Forelimb muscle (tissue), 1 donor: Measurements from ENCODE around the gene GNG3. TPM values are rescaled to one million over a fixed set of nuclear protein-coding genes. Genes with fewer than 3 reads are reported as not detected.
"Not testable (repeated sequence)": the region's sequence is repeated elsewhere in the genome, so short reads cannot be mapped to it uniquely, and the experiment has no call there.

ENCODE experiments used
- DNase-seq: peaks from one replicate; pipeline ENCODE4 v3.0.0-alpha.2; 2013; ENCODE audit warnings: low read depth
- polyA plus RNA-seq: library from polyadenylated mRNA; unstranded; fragments of 120-200 nt; gene quantifications from one replicate; pipeline ENCODE4 v1.2.1, GENCODE V29; 2013; ENCODE audit not compliant: insufficient read length

Gene GNG3
- polyA plus RNA-seq, 1 donor: 0.68 TPM

DNA sequence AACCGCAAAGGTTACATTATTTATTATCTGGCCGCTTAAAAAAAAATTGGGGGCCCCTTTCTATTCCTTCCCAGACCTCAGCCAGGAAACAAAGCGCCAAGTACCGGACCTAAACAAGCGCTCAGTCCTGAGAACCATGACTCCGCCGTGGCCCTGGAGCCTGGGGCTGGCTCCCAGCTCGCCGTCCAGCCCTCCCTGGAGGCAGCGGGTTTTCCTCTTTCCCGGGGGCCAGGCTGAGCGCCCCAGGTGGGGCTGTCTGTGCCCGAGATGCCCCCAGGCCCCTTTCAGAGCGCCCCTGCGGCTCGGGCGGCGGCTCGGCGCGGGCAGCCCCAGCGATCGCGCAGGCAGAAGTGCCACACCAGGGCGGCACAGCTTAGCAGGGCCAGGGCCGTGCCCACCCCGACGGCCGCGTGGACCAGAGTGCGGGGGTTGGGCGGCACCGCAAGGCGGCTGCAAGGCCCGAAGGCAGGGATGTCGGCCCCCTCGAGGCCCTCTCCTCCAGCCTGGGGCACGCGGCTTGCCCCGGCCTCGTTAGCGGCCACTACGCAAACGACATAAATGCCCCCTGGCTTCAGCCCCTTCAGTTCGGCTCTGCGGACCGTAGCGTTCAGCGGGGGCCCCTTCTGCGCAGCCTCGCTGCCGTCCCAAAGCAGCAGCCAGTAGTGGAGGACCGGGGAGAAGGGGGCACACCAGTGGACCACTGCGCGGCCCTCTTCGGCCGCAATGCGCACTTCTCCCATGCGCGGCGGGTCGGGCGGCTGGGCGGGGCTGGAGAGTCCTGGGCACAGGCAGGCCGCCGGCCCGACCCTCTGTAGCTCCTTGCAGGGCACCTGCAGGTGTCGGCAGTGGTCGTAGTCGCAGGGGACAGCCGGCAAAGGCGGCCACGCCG, 19.7 kb upstream of the GNG3 start:
- DNase-seq: no peak

GRCh38 chr11:62688491-62688890, 19.0 kb upstream of the GNG3 start:
- no peak for DNase-seq

- DNase-seq: peak; percentile 85
Observed at GRCh38 chr11:62689421-62690183, 17.9 kb upstream of the GNG3 start, which contains the start of gene LRRN4CL. LRRN4CL (minus strand) TSS chr11:62689530; CDS start chr11:62688508, 1,022 bp downstream.

DNA sequence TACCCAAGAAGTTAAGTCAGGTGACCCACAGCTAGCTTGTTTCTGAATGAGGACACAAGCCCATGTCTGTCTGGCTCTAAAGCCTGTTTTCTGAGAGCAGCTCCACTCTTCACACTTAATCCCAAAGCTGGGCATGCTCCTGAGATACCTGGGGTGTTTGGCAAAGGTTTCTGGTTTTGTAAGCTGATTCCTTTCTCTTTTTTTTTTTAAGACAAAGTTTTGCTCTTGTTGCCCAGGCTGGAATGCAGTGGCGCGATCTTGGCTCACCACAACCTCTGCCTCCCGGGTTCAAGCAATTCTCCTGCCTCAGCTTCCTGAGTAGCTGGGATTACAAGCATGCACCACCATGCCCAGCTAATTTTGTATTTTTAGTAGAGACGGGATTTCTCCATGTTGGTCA, 13.9 kb upstream of the GNG3 start:
- not testable (repeated sequence) for DNase-seq

- DNase-seq: no peak
Observed at GRCh38 chr11:62694455-62695167, 12.9 kb upstream of the GNG3 start.

GRCh38 chr11:62702246-62702645, 5.2 kb upstream of the GNG3 start:
- no peak for DNase-seq

- not testable (repeated sequence) for DNase-seq
Observed at GRCh38 chr11:62703921-62704320, 3.6 kb upstream of the GNG3 start.

DNA sequence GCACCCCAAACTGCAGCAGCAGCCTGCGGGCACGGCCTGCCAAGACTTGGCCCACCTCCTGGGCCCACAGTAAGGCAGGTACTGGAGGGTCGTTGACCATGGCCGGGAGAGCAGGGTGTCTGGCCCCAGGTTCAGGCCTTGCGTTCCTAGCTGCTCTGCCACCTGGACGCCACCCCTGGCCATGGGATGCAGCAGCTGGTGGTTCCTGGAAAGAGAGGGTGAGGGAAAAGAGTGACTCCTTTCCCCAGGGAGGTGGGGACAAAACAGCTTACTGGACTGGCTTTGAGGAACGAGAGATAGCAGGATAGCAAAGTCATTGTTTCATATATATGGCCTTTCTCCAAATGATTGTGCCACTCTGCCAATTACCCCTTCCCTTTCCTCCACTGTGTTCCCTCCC, 2.1 kb upstream of the GNG3 start:
- no peak for DNase-seq

- no peak for DNase-seq
Observed at GRCh38 chr11:62705880-62706849, 1.3 kb upstream of the GNG3 start.

- no peak for DNase-seq
Observed at GRCh38 chr11:62706850-62707247, 627 bp upstream of the GNG3 start.

DNA sequence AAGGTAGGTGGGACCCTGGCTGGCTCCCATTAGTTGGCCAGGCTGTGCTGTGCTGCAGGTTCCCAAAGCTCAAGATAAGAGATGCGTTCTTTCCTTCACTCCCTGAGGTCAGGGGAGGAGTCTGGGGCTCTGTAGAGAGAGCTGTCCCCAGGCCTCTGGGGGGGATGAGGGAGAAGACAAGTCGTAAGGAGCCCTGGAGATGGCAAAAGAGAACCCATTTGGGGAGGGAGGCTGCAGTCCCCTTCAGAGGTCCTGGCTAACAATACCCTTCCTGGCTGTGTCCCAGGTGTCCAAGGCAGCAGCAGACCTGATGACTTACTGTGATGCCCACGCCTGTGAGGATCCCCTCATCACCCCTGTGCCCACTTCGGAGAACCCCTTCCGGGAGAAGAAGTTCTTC, 916 bp downstream of the GNG3 start:
- DNase-seq: no peak

DNA sequence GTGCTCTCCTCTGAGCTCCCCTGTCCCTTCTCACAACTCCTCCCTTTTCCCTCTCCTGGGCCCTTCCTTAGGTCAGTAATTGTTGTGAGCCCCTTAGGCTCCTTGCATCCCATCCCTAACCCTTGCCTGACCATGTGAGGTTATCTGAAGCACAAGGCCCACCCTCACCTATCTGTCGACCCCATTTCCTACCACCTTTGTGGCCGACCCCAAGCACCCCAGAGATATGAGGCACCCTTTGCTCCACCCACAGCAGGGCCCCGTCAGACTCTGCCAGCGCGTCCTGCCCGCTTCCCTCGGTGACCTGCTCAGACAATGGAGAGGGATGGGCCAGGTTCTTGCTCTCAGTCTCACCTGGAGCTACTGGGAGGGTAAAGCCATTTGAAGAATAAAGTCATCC, 1.3 kb downstream of the GNG3 start:
- no peak for DNase-seq

GRCh38 chr11:62709247-62710000, 1.9 kb downstream of the GNG3 start:
- peak; percentile 98 for DNase-seq

GRCh38 chr11:62710001-62710345, 2.5 kb downstream of the GNG3 start:
- DNase-seq: no peak

GRCh38 chr11:62712276-62712812, 4.9 kb downstream of the GNG3 start:
- no peak for DNase-seq

GRCh38 chr11:62712861-62713260, 5.4 kb downstream of the GNG3 start:
- DNase-seq: no peak

- no peak for DNase-seq
Observed at GRCh38 chr11:62713343-62713742, 5.9 kb downstream of the GNG3 start.

GRCh38 chr11:62715150-62716130, 8.0 kb downstream of the GNG3 start:
- DNase-seq: no peak

DNA sequence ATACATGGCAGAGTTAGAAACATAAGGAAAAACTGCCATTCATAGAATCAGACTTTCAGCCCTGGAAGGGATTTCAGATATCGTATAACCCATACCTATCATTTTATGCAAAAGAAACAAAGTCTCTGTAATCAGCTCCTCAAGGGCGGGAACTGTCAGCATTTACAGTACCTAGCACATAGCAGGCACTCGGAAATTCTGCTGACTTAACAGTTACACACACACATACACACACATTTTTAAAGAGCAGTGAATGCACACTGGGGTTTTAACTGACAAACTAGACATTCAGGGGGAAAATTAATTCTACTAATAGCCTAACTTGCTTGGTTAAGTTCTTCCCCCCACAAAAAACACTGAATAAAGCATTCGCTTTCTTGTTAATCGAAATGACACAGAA, 8.7 kb downstream of the GNG3 start:
- no peak for DNase-seq
